ENCODE measurements around the gene ARFGAP2. TPM values are rescaled to one million over a fixed set of nuclear protein-coding genes. Genes with fewer than 3 reads are reported as not detected.
A peak's percentile ranks its signal among the peaks of the same experiment; 100 is the strongest.
"Not testable (repeated sequence)": the region's sequence is repeated elsewhere in the genome, so short reads cannot be mapped to it uniquely, and the experiment has no call there.

ARFGAP2 gene
- total RNA-seq (2014; rRNA removed; shearing (Covaris generic)), result 84.4 and 94.7 TPM in 2 replicates

- Histone ChIP-seq H3K36me3 (replicated peaks; ENCODE audit: control insufficient read depth, insufficient read depth, low read length) (peaks cover 33% of the 10 kb centered on the region), H3K27me3 (ENCODE audit: control insufficient read depth, insufficient read depth, low read length) (no peaks in the 10 kb centered on the region), H3K4me3 (ENCODE audit: insufficient read depth, low read depth, low read length) (peak within 1 kb of the TSS; percentile 93)
- peak; percentile 100 for DNase-seq
These were observed at the start of gene ARFGAP2 for GRCh38 chr11:47176328-47177228. Gene ARFGAP2, minus strand, starts transcription at chr11:47176879. Its CDS starts 26 bp downstream, at chr11:47176853.

DNA sequence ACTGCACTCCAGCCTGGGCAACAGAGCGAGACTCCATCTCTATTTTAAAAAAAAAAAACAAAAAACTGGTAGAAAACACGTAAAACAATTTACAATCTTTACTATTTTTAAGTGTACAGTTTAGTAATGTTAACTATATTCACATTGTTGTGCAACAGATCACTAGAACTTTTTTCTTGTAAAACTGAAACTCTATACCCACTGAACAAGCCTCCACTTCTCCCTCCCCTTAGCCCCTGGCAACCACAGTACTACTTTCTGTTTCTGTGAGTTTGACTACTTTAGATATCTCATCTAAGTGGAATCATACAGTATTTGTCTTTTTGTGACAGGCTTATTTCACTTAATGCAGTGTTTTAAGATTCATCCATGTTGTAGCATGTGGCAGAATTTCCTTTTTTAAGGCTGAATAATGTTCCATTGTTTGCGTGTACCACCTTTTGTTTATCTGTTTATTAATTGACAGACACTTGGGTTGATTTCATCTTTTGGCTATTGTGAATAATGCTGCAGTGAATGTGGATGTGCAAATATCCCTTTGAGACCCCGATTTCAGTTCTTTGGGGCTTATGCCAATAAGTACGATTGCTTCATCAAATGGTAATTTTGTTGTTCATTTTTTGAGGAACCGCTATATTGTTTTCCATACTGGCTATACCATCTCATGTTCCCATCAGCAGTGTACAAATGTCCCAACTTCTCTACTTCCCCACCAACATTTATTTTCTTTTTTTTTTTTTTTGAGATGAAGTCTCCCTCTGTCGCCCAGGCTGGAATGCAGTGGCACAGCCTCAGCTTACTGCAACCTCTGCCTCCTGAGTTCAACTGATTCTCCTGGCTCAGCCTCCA lies 49.1 kb upstream of the ARFGAP2 start:
- Histone ChIP-seq H3K36me3 (replicated peaks; ENCODE audit: control insufficient read depth, insufficient read depth, low read length) (peaks cover 15% of the 10 kb centered on the region), H3K27me3 (ENCODE audit: control insufficient read depth, insufficient read depth, low read length) (no peaks in the 10 kb centered on the region), H3K4me3 (ENCODE audit: insufficient read depth, low read depth, low read length) (no peak overlapping the region)
- no peak for DNase-seq

- H3K36me3 ChIP-seq (replicated peaks; ENCODE audit: control insufficient read depth, insufficient read depth, low read length), result peaks cover 13% of the 10 kb centered on the region
These were observed 46.0 kb upstream of the ARFGAP2 start for GRCh38 chr11:47222696-47223095.

GRCh38 chr11:47220401-47220821 lies 43.7 kb upstream of the ARFGAP2 start:
- Histone ChIP-seq H3K27me3 (ENCODE audit: control insufficient read depth, insufficient read depth, low read length) (no peaks in the 10 kb centered on the region), H3K36me3 (replicated peaks; ENCODE audit: control insufficient read depth, insufficient read depth, low read length) (peaks cover 13% of the 10 kb centered on the region), H3K4me3 (ENCODE audit: insufficient read depth, low read depth, low read length) (no peak overlapping the region)
- DNase-seq, result no peak

More at GRCh38 chr11:47222696-47223095, 46.0 kb upstream of the ARFGAP2 start:
- no peak for DNase-seq
- Histone ChIP-seq H3K27me3 (ENCODE audit: control insufficient read depth, insufficient read depth, low read length) (no peaks in the 10 kb centered on the region), H3K4me3 (ENCODE audit: insufficient read depth, low read depth, low read length) (no peak overlapping the region)

- peaks cover 6% of the 10 kb centered on the region for H3K36me3 ChIP-seq (replicated peaks; ENCODE audit: control insufficient read depth, insufficient read depth, low read length)
- DNase-seq, result no peak
- H3K27me3 ChIP-seq (ENCODE audit: control insufficient read depth, insufficient read depth, low read length), result no peaks in the 10 kb centered on the region
- H3K4me3 ChIP-seq (ENCODE audit: insufficient read depth, low read depth, low read length), result peak overlapping the region; percentile 61; the same call in 1 of the 2 replicates
These were observed 39.6 kb upstream of the ARFGAP2 start for GRCh38 chr11:47216121-47216798.

GRCh38 chr11:47215366-47215910 lies 38.8 kb upstream of the ARFGAP2 start:
- Histone ChIP-seq H3K4me3 (ENCODE audit: insufficient read depth, low read depth, low read length) (peak overlapping the region; percentile 61), H3K36me3 (replicated peaks; ENCODE audit: control insufficient read depth, insufficient read depth, low read length) (peaks cover 4% of the 10 kb centered on the region), H3K27me3 (ENCODE audit: control insufficient read depth, insufficient read depth, low read length) (no peaks in the 10 kb centered on the region)
- no peak for DNase-seq

DNA sequence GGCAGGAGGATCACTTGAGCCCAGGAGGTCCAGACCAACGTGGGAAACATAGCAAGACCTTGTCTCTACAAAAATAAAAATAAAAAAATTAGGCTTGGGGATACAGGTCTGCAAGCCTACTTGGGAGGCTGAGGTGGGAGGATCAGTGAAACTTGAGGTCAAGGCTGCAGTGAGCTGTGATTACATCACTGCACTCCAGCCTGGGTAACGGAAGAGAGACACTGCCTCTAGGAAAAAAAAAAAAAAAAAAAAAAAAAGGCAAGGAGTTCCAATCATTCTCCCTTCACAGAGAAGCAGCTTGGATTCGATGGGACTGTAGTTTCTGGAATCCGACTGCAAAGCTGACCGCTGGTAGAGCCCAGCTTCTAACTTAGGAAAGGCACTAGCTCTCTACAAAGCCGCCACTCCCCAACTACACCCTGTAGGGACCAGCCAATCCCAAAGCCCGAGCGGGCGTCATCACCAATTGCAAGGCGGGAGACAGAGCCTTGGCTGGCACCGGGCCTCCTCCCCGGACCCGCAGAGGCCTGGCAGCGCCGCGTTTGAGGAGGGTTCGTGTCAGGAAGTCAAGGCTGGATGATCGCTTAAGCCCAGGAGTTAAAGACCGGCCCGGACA lies 37.4 kb upstream of the ARFGAP2 start:
- peak overlapping the region; percentile 46 for H3K4me3 ChIP-seq (ENCODE audit: insufficient read depth, low read depth, low read length)
- no peaks in the 10 kb centered on the region; the same call in 1 of the 2 replicates for H3K36me3 ChIP-seq (replicated peaks; ENCODE audit: control insufficient read depth, insufficient read depth, low read length)
- DNase-seq, result peak; percentile 92
- H3K27me3 ChIP-seq (ENCODE audit: control insufficient read depth, insufficient read depth, low read length), result no peaks in the 10 kb centered on the region

GRCh38 chr11:47212938-47213337 lies 36.3 kb upstream of the ARFGAP2 start:
- Histone ChIP-seq H3K36me3 (replicated peaks; ENCODE audit: control insufficient read depth, insufficient read depth, low read length) (no peaks in the 10 kb centered on the region; the same call in 1 of the 2 replicates), H3K27me3 (ENCODE audit: control insufficient read depth, insufficient read depth, low read length) (no peaks in the 10 kb centered on the region), H3K4me3 (ENCODE audit: insufficient read depth, low read depth, low read length) (no peak overlapping the region)
- DNase-seq, result no peak

DNA sequence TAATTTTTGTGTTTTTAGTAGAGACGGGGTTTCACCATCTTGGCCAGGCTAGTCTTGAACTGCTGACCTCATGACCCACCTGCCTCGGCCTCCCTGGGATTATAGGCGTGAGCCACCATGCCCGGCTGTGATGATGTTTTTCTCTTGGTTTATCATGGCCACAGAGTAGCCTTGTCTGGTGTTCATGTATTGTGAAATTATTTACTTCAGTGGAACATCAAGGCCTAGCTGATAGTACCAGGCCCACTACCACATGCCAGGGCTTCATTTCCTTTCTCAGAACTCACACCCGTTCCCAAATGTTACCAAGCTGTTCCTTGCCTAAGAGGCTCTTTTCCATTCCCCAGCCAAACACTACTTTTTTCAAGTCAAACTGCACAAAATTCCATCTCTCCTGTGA lies 31.9 kb upstream of the ARFGAP2 start:
- H3K27me3 ChIP-seq (ENCODE audit: control insufficient read depth, insufficient read depth, low read length), result no peaks in the 10 kb centered on the region
- no peak overlapping the region for H3K4me3 ChIP-seq (ENCODE audit: insufficient read depth, low read depth, low read length)
- no peak for DNase-seq
- no peaks in the 10 kb centered on the region for H3K36me3 ChIP-seq (replicated peaks; ENCODE audit: control insufficient read depth, insufficient read depth, low read length)

DNA sequence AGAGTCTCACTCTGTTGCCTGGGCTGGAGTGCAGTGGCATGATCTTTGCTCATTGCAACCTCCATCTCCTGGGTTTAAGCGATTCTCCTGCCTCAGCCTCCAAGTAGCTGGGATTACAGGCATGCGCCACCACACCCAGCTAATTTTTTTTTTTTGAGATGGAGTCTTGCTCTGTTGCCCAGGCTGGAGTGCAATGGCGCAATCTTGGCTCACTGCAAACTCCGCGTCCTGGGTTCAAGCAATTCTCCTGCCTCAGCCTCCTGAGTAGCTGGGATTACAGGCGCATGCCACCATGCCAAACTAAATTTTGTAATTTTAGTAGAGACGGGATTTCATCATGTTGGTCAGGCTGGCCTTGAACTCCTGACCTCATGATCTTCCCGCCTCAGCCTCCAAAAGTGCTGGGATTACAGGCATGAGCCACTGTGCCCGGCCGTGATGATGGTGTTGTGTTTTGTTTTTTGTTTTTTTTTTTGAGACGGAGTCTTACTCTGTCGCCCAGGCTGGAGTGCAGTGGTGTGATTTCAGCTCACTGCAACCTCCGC lies 31.4 kb upstream of the ARFGAP2 start:
- not testable (repeated sequence) for H3K36me3 ChIP-seq (replicated peaks; ENCODE audit: control insufficient read depth, insufficient read depth, low read length); DNase-seq; H3K27me3 ChIP-seq (ENCODE audit: control insufficient read depth, insufficient read depth, low read length); H3K4me3 ChIP-seq (ENCODE audit: insufficient read depth, low read depth, low read length)

DNA sequence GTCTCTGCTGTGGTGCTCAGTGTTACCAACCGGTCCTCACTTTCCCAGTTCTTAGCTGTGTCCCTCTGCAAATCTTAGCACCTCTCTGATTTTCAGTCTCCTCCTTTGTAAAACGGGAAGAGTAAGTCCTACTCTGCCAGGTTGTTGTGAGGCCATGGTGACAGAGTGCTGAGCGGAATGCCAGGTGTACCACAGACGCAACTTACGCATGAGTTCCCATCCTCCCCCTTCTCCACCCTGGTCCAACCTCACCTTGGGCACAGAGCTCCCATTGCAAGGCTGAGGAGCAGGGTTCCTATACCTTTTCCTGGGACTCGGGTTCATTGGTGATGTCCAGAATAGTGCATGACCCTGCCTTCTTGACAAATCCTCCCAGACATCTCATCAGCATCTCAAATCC lies 30.8 kb upstream of the ARFGAP2 start:
- Histone ChIP-seq H3K36me3 (replicated peaks; ENCODE audit: control insufficient read depth, insufficient read depth, low read length) (no peaks in the 10 kb centered on the region), H3K4me3 (ENCODE audit: insufficient read depth, low read depth, low read length) (no peak overlapping the region), H3K27me3 (ENCODE audit: control insufficient read depth, insufficient read depth, low read length) (no peaks in the 10 kb centered on the region)
- no peak for DNase-seq

- H3K27me3 ChIP-seq (ENCODE audit: control insufficient read depth, insufficient read depth, low read length); H3K4me3 ChIP-seq (ENCODE audit: insufficient read depth, low read depth, low read length); DNase-seq; H3K36me3 ChIP-seq (replicated peaks; ENCODE audit: control insufficient read depth, insufficient read depth, low read length): not testable (repeated sequence)
These were observed 29.9 kb upstream of the ARFGAP2 start for GRCh38 chr11:47206577-47206976.

DNA sequence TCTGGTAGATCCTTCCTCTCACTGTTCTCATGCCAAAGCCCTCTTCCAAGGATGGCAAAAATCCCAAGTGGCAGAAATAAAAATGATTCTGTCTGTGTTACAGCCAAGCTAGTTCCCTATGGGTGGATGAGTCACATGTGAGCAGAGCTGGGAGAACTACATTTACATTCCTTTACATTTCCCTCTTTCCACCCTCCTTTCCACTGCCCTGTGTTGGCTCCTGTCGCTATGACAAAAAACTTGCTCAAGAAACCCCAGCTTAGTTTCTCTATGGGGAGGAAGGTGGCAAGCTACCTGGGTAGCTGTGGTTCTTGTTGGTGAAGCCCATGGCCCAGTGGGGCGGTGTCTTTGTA lies 27.9 kb upstream of the ARFGAP2 start:
- Histone ChIP-seq H3K27me3 (ENCODE audit: control insufficient read depth, insufficient read depth, low read length) (no peaks in the 10 kb centered on the region), H3K36me3 (replicated peaks; ENCODE audit: control insufficient read depth, insufficient read depth, low read length) (no peaks in the 10 kb centered on the region), H3K4me3 (ENCODE audit: insufficient read depth, low read depth, low read length) (no peak overlapping the region)
- DNase-seq, result peak; percentile 69
